ENCODE results near the gene C5orf15.

- TF ChIP-seq REST (IDR thresholded peaks at IDR 0.05; ENCODE audit: low read depth) (no peak), CEBPB (IDR thresholded peaks at IDR 0.05) (no peak), EP300 (IDR thresholded peaks at IDR 0.05; ENCODE audit: borderline replicate concordance) (no peak), TCF12 (IDR thresholded peaks at IDR 0.05; ENCODE audit: low read depth) (no peak), CREB1 (IDR thresholded peaks at IDR 0.05; ENCODE audit: low read depth) (no peak), MAX (IDR thresholded peaks at IDR 0.05) (no peak), TAF1 (IDR thresholded peaks at IDR 0.05; ENCODE audit: low read depth) (no peak), RAD21 (IDR thresholded peaks at IDR 0.05; ENCODE audit: low read depth) (no peak), USF1 (IDR thresholded peaks at IDR 0.05) (no peak), ZBTB7A (IDR thresholded peaks at IDR 0.05; ENCODE audit: low read depth) (no peak), TEAD4 (IDR thresholded peaks at IDR 0.05) (no peak), YY1 (IDR thresholded peaks at IDR 0.05; ENCODE audit: low read depth) (no peak)
These were observed 31.7 kb upstream of the C5orf15 start for GRCh38 chr5:134000091-134000511.
